Heart left ventricle (tissue), 13 donors: ENCODE data around the gene KRTAP10-4.

Source experiments
- CTCF ChIP-seq, 12 donors: fragments of 200-600 bp; sonication (generic) in 4 of 12; IDR thresholded peaks; one replicate each; pipeline versions ENCODE4 v1.5.0 to v1.8.0; 2018 to 2022; ENCODE audit warnings: antibody characterized with exemption in 12 of 12, mild to moderate bottlenecking in 5 of 12
- POLR2A ChIP-seq, 2 donors: fragments of 450-650 bp; IDR thresholded peaks; one replicate each; pipeline ENCODE4 v1.6.1; 2017; ENCODE audit warnings: antibody characterized with exemption in 2 of 2, mild to moderate bottlenecking in 2 of 2, moderate library complexity in 2 of 2
- donor health status: ischemic (EF 13 %, LVEDD 7.1; RV severe dilation, severe dysfunction).
- donor health status: DM: no; HTN: yes; CAD: no.
- donor health status: DM: no; HTN: no; CAD: no.
- donor health status: ischemic (EF 25% LVEDD 6.9; RV normal size, moderate dysfunction).
- donor health status: ischemic (EF 25% LVEDD 5.7; RV mildly dilated, moderate dysfunction).
- donor health status: ischemic (EF 35%, LVEDD 5.7; RV mildly dilated, moderate dysfunction).
- donor health status: nonischemic (EF 11% LVEDD 7.7; RV severe dilation, severe dysfunction).
- donor health status: DM: yes; HTN: yes; CAD: no.
- donor health status: PGD.
- donor health status: ischemic (EF 29% LVEDD 5.4; RV normal size, mild dysfunction).
- donor health status: nonischemic (EF 23%, LVEDD 6.1; RV moderate dilation, normal function).

GRCh38 chr21:44592446-44593311 is 19.1 kb downstream of the KRTAP10-4 start, which contains the start of gene KRTAP10-6:
- TF ChIP-seq POLR2A (IDR thresholded peaks at IDR 0.05): no peak
- TF ChIP-seq CTCF (IDR thresholded peaks at IDR 0.05): no peak
